ENCODE results near the gene PDIA2. TPM values are rescaled to one million over a fixed set of nuclear protein-coding genes. Genes with fewer than 3 reads are reported as not detected.

PDIA2 gene
- total RNA-seq, 1 experiment from 2014 or later: not detected

DNA sequence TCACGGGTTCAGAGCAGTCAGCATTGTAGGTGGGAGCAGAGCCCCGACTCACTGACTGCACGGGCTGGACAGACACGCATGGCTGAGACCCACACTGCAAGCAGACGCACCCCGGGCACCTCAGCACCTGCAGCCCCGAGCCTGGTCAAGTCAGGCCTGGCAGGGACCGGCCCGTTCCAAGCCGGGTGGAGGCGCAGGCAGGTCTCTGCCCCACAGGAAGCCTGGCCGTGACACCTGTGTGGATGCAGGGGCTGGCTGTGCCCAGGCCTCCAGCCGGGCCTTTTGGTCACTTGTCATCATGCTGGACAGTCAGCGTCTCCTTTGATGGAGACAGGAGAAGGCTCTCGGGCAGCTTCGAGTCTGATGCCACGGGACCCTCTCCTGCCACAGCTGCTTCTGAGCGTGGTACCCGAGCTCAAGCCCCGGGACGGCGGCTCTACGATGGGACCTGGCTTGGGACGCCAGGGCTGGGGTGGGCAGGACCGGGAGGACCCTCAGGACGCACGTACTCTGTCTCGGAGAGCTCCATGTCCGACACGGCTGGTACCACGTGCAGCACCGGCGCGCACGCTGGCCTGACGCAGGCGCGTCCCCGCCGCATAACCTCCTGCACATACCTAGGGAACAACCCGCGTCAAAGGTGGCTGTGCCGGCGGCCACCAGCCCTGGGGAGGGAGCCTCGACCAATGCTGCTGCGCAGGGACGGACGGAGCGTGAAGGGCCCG, 7.9 kb downstream of the PDIA2 start:
- Histone ChIP-seq H3K4me3 (no peak overlapping the region), H2AFZ (no peak overlapping the region), H3K36me3 (ENCODE audit: low read depth) (no peaks in the 10 kb centered on the region), H3K4me1 (replicated peaks; ENCODE audit: insufficient read depth) (no peaks in the 10 kb centered on the region), H3K9me3 (ENCODE audit: insufficient read depth, low read depth) (no peaks in the 10 kb centered on the region), H3K27me3 (ENCODE audit: insufficient read depth, low read depth) (no peaks in the 10 kb centered on the region), H3F3A (ENCODE audit: insufficient read depth, low read depth) (peaks cover 5% of the 10 kb centered on the region; the same call in 1 of the 2 replicates), H3K9me2 (ENCODE audit: insufficient read depth) (no peaks in the 10 kb centered on the region), H3K27ac (no peak overlapping the region), H4K20me1 (ENCODE audit: insufficient read depth) (no peaks in the 10 kb centered on the region; the same call in 1 of the 2 replicates), H3K4me2 (no peak overlapping the region), H3K79me2 (ENCODE audit: low read depth) (no peaks in the 10 kb centered on the region)
- DNase-seq: no peak
- intact Hi-C loops (cut with micrococcal nuclease; ENCODE audit: unreplicated experiment): no loop called here
- BruUV-seq (replicated peaks): no TSS peak
- POLR2A ChIA-PET (ENCODE audit: unreplicated experiment): no interaction called here
- TF ChIP-seq CTCF (conservative IDR thresholded peaks at IDR 0.05) (no peak), EZH2 (IDR thresholded peaks at IDR 0.05; ENCODE audit: low read depth) (no peak)
- CTCF ChIA-PET: no interaction called here

- no peaks in the 10 kb centered on the region for H3K9me2 ChIP-seq (ENCODE audit: insufficient read depth)
Observed at GRCh38 chr16:291539-291938, 8.6 kb downstream of the PDIA2 start.

GRCh38 chr16:293043-293775, 10.2 kb downstream of the PDIA2 start:
- Histone ChIP-seq H3K4me1 (replicated peaks; ENCODE audit: insufficient read depth) (no peaks in the 10 kb centered on the region), H3K36me3 (ENCODE audit: low read depth) (no peaks in the 10 kb centered on the region), H3K4me2 (no peak overlapping the region), H3K79me2 (ENCODE audit: low read depth) (no peaks in the 10 kb centered on the region), H3K4me3 (no peak overlapping the region), H2AFZ (no peak overlapping the region), H3F3A (ENCODE audit: insufficient read depth, low read depth) (no peaks in the 10 kb centered on the region), H4K20me1 (ENCODE audit: insufficient read depth) (no peaks in the 10 kb centered on the region; the same call in 1 of the 2 replicates), H3K27ac (no peak overlapping the region), H3K9me2 (ENCODE audit: insufficient read depth) (no peaks in the 10 kb centered on the region), H3K9me3 (ENCODE audit: insufficient read depth, low read depth) (no peaks in the 10 kb centered on the region), H3K27me3 (ENCODE audit: insufficient read depth, low read depth) (no peaks in the 10 kb centered on the region)
- no peak for DNase-seq
- ChIA-PET CTCF (no interaction called here), POLR2A (ENCODE audit: unreplicated experiment) (no interaction called here)
- TF ChIP-seq EZH2 (IDR thresholded peaks at IDR 0.05; ENCODE audit: low read depth) (no peak), CTCF (conservative IDR thresholded peaks at IDR 0.05) (no peak)
- intact Hi-C loops (cut with micrococcal nuclease; ENCODE audit: unreplicated experiment): no loop called here
- no TSS peak for BruUV-seq (replicated peaks)

More at GRCh38 chr16:291539-291938, 8.6 kb downstream of the PDIA2 start:
- Histone ChIP-seq H3K4me2 (no peak overlapping the region), H3K4me1 (replicated peaks; ENCODE audit: insufficient read depth) (no peaks in the 10 kb centered on the region), H3K4me3 (no peak overlapping the region), H3K27ac (no peak overlapping the region), H3K9me3 (ENCODE audit: insufficient read depth, low read depth) (no peaks in the 10 kb centered on the region), H2AFZ (no peak overlapping the region), H3K36me3 (ENCODE audit: low read depth) (no peaks in the 10 kb centered on the region), H3K27me3 (ENCODE audit: insufficient read depth, low read depth) (no peaks in the 10 kb centered on the region), H3F3A (ENCODE audit: insufficient read depth, low read depth) (peaks cover 2% of the 10 kb centered on the region; the same call in 1 of the 2 replicates), H4K20me1 (ENCODE audit: insufficient read depth) (no peaks in the 10 kb centered on the region; the same call in 1 of the 2 replicates), H3K79me2 (ENCODE audit: low read depth) (no peaks in the 10 kb centered on the region)
- ChIA-PET POLR2A (ENCODE audit: unreplicated experiment) (no interaction called here), CTCF (no interaction called here)
- BruUV-seq (replicated peaks): no TSS peak
- no peak for TF ChIP-seq CTCF (conservative IDR thresholded peaks at IDR 0.05)
- TF ChIP-seq EZH2 (IDR thresholded peaks at IDR 0.05; ENCODE audit: low read depth): no peak
- intact Hi-C loops (cut with micrococcal nuclease; ENCODE audit: unreplicated experiment): no loop called here
- no peak for DNase-seq
